HEK293 (cell line): ENCODE results near the gene MTHFD1L.
A peak's percentile ranks its signal among the peaks of the same experiment; 100 is the strongest.

Experiments used
- CTCF ChIA-PET: fragments of 350-600 bp; formaldehyde crosslinking; extraction: SDS; loops from one replicate; lab custom pipeline; 2021; ENCODE audit warnings: antibody characterized with exemption; lab: Yijun Ruan, JAX
- POLR2A ChIA-PET: fragments of 300-600 bp; formaldehyde crosslinking; extraction: SDS; loops from one replicate; lab custom pipeline; 2020; ENCODE audit warnings: antibody characterized with exemption, inconsistent platforms; lab: Yijun Ruan, JAX
- H3K27ac ChIP-seq: fragments of 200-500 bp; sonication (Bioruptor generic); 2 replicates; pipeline ENCODE4 v1.5.1; 2014; ENCODE audit warnings: low read depth, low read length, control low read depth, inconsistent platforms; ENCODE audit errors: extremely low read depth
- H3K36me3 ChIP-seq, 2 experiments: fragments of 200-500 bp in 1 of 2; sonication (Bioruptor generic) in 1 of 2; 1 replicate in 1 of 2; 2 replicates in 1 of 2; pipeline ENCODE4 v1.5.1; 2014 to 2017; ENCODE audit warnings: inconsistent platforms in 2 of 2, low read length in 2 of 2; ENCODE audit not compliant: control insufficient read depth in 2 of 2, insufficient read depth in 1 of 2
- H3K4me1 ChIP-seq: fragments of 200-500 bp; sonication (Bioruptor generic); 2 replicates; pipeline ENCODE4 v1.5.1; 2014; ENCODE audit warnings: mild to moderate bottlenecking, low read length, inconsistent platforms; ENCODE audit not compliant: control insufficient read depth, insufficient read depth
- H3K4me3 ChIP-seq: 2 replicates; pipeline ENCODE4 v1.5.1; 2011; ENCODE audit warnings: low read depth, mild to moderate bottlenecking, control low read depth, low read length, moderate library complexity
- H3K9me3 ChIP-seq: fragments of 200-500 bp; sonication (Bioruptor generic); 2 replicates; pipeline ENCODE4 v1.5.1; 2014; ENCODE audit warnings: low read depth, low read length, inconsistent platforms; ENCODE audit not compliant: control insufficient read depth, insufficient read depth
- AEBP2 ChIP-seq: fragments of 450-650 bp; formaldehyde crosslinking; IDR thresholded peaks from 2 replicates; pipeline ENCODE4 v1.5.1; 2016; ENCODE audit warnings: missing biosample characterization, missing genetic modification characterization, borderline replicate concordance
- BCL11A ChIP-seq: fragments of 450-650 bp; formaldehyde crosslinking; IDR thresholded peaks from 2 replicates; pipeline ENCODE4 v1.5.1; 2016; ENCODE audit warnings: low read depth, missing biosample characterization, missing genetic modification characterization
- INSM2 ChIP-seq: fragments of 450-650 bp; formaldehyde crosslinking; IDR thresholded peaks from 2 replicates; pipeline ENCODE4 v1.5.1; 2016; ENCODE audit warnings: missing biosample characterization, missing genetic modification characterization
- KLF1 ChIP-seq: fragments of 450-650 bp; formaldehyde crosslinking; IDR thresholded peaks from 2 replicates; pipeline ENCODE4 v1.5.1; 2016; ENCODE audit warnings: missing biosample characterization, missing genetic modification characterization
- KLF16 ChIP-seq: fragments of 450-650 bp; formaldehyde crosslinking; IDR thresholded peaks from 2 replicates; pipeline ENCODE4 v1.5.1; 2017; ENCODE audit warnings: missing biosample characterization, missing genetic modification characterization
- KLF9 ChIP-seq: fragments of 450-650 bp; formaldehyde crosslinking; IDR thresholded peaks from 2 replicates; pipeline ENCODE4 v1.5.1; 2016; ENCODE audit warnings: missing biosample characterization, missing genetic modification characterization, low read depth
- PRDM10 ChIP-seq: fragments of 450-650 bp; formaldehyde crosslinking; IDR thresholded peaks from 2 replicates; pipeline ENCODE4 v1.5.1; 2016; ENCODE audit warnings: missing biosample characterization, missing genetic modification characterization
- REST ChIP-seq: fragments of 450-650 bp; formaldehyde crosslinking; IDR thresholded peaks from 2 replicates; pipeline ENCODE4 v1.5.1; 2016; ENCODE audit warnings: missing biosample characterization, missing genetic modification characterization
- SP7 ChIP-seq: fragments of 450-650 bp; formaldehyde crosslinking; IDR thresholded peaks from 2 replicates; pipeline ENCODE4 v1.5.1; 2016; ENCODE audit warnings: missing biosample characterization, missing genetic modification characterization
- YY1 ChIP-seq: fragments of 450-650 bp; formaldehyde crosslinking; IDR thresholded peaks from 2 replicates; pipeline ENCODE4 v1.5.1; 2018; ENCODE audit warnings: missing biosample characterization, missing genetic modification characterization
- ZBTB20 ChIP-seq: fragments of 450-650 bp; formaldehyde crosslinking; IDR thresholded peaks from 2 replicates; pipeline ENCODE4 v1.5.1; 2016; ENCODE audit warnings: missing biosample characterization, missing genetic modification characterization
- ZBTB26 ChIP-seq: fragments of 450-650 bp; formaldehyde crosslinking; optimal IDR thresholded peaks from 2 replicates; pipeline ENCODE3; 2016; ENCODE audit warnings: missing biosample characterization, mild to moderate bottlenecking, missing genetic modification characterization
- ZBTB6 ChIP-seq: fragments of 450-650 bp; formaldehyde crosslinking; IDR thresholded peaks from 2 replicates; pipeline ENCODE4 v1.5.1; 2017; ENCODE audit warnings: missing biosample characterization, missing genetic modification characterization
- ZBTB8A ChIP-seq: fragments of 450-650 bp; formaldehyde crosslinking; IDR thresholded peaks from 2 replicates; pipeline ENCODE4 v1.5.1; 2016; ENCODE audit warnings: missing biosample characterization, missing genetic modification characterization
- ZFHX2 ChIP-seq: fragments of 450-650 bp; formaldehyde crosslinking; conservative IDR thresholded peaks from 2 replicates; pipeline ENCODE4 v1.5.1; 2016; ENCODE audit warnings: missing biosample characterization, missing genetic modification characterization
- ZIC2 ChIP-seq: fragments of 450-650 bp; formaldehyde crosslinking; IDR thresholded peaks from 2 replicates; pipeline ENCODE4 v1.5.1; 2016; ENCODE audit warnings: missing biosample characterization, missing genetic modification characterization
- ZNF24 ChIP-seq: fragments of 450-650 bp; formaldehyde crosslinking; IDR thresholded peaks from 2 replicates; pipeline ENCODE4 v1.5.1; 2016; ENCODE audit warnings: missing biosample characterization, missing genetic modification characterization
- ZNF362 ChIP-seq: fragments of 450-650 bp; formaldehyde crosslinking; IDR thresholded peaks from 2 replicates; pipeline ENCODE4 v1.5.1; 2016; ENCODE audit warnings: missing biosample characterization, missing genetic modification characterization
- ZNF394 ChIP-seq: fragments of 450-650 bp; formaldehyde crosslinking; IDR thresholded peaks from 2 replicates; pipeline ENCODE4 v1.5.1; 2016; ENCODE audit warnings: missing biosample characterization, missing genetic modification characterization, mild to moderate bottlenecking, moderate library complexity, borderline replicate concordance
- ZNF404 ChIP-seq: fragments of 450-650 bp; formaldehyde crosslinking; IDR thresholded peaks from 2 replicates; pipeline ENCODE4 v1.5.1; 2017; ENCODE audit warnings: missing biosample characterization, missing genetic modification characterization
- ZNF654 ChIP-seq: fragments of 450-650 bp; formaldehyde crosslinking; IDR thresholded peaks from 2 replicates; pipeline ENCODE4 v1.5.1; 2016; ENCODE audit warnings: low read depth, missing biosample characterization, missing genetic modification characterization
- ZSCAN23 ChIP-seq: fragments of 450-650 bp; formaldehyde crosslinking; IDR thresholded peaks from 2 replicates; pipeline ENCODE4 v1.5.1; 2016; ENCODE audit warnings: missing biosample characterization, missing genetic modification characterization

Gene MTHFD1L

GRCh38 chr6:150894935-150895552, 29.5 kb downstream of the MTHFD1L start:
- H3K4me3 ChIP-seq: peak overlapping the region; percentile 3
- H3K36me3 ChIP-seq: peaks cover 0 to 16% of the 10 kb centered on the region in 2 experiments; a peak in 2 of 3 replicates
- no peaks in the 10 kb centered on the region for H3K9me3 ChIP-seq
- H3K4me1 ChIP-seq: peaks cover 6% of the 10 kb centered on the region; the same call in 1 of the 2 replicates
- ChIA-PET POLR2A (interaction anchor here (0.6 to 0.7 kb wide), 2 partner anchors 13 to 105 kb away, joined by 3 to 4 read pairs; no protein-coding TSS in a partner anchor), CTCF (interaction anchor here (0.6 to 13.4 kb wide), 12 partner anchors 9 to 791 kb away, joined by 3 to 283 read pairs (median 4); partner anchors contain the start of gene MTHFD1L)
- no peak overlapping the region for H3K27ac ChIP-seq
- TF ChIP-seq PRDM10 (tag by site-specific recombination) (peak; percentile 57; the same call in 1 of the 2 replicates), ZBTB6 (no peak), ZBTB8A (tag by site-specific recombination) (peak; percentile 58; the same call in 1 of the 2 replicates), ZNF362 (tag by site-specific recombination) (peak; percentile 79), ZNF24 (0 out of 2 replicates have a peak, but pooled peaks have one; percentile 45), ZNF394 (tag by site-specific recombination) (no peak), REST (no peak), ZBTB26 (tag by site-specific recombination) (peak; percentile 9), ZBTB20 (peak; percentile 92), KLF16 (0 out of 2 replicates have a peak, but pooled peaks have one; percentile 19), SP7 (tag by site-specific recombination) (peak; percentile 79), ZSCAN23 (tag by site-specific recombination) (no peak), AEBP2 (tag by site-specific recombination) (no peak), KLF1 (peak; percentile 97), BCL11A (tag by site-specific recombination) (0 out of 2 replicates have a peak, but pooled peaks have one; percentile 38), INSM2 (tag by site-specific recombination) (0 out of 2 replicates have a peak, but pooled peaks have one; percentile 23), ZIC2 (tag by site-specific recombination) (peak; percentile 95), ZNF404 (no peak), KLF9 (tag by site-specific recombination) (peak; percentile 80), YY1 (tag by site-specific recombination) (no peak), ZFHX2 (tag by site-specific recombination) (peak; percentile 37; the same call in 1 of the 2 replicates), ZNF654 (tag by site-specific recombination) (no peak)
